SKM-1 (cell line): ENCODE data around the gene SHPK.

Source experiments
- DNase-seq: peaks from one replicate; lab custom pipeline; 2025; ENCODE audit not compliant: unreplicated experiment; lab: John Stamatoyannopoulos, UW

SHPK gene

DNA sequence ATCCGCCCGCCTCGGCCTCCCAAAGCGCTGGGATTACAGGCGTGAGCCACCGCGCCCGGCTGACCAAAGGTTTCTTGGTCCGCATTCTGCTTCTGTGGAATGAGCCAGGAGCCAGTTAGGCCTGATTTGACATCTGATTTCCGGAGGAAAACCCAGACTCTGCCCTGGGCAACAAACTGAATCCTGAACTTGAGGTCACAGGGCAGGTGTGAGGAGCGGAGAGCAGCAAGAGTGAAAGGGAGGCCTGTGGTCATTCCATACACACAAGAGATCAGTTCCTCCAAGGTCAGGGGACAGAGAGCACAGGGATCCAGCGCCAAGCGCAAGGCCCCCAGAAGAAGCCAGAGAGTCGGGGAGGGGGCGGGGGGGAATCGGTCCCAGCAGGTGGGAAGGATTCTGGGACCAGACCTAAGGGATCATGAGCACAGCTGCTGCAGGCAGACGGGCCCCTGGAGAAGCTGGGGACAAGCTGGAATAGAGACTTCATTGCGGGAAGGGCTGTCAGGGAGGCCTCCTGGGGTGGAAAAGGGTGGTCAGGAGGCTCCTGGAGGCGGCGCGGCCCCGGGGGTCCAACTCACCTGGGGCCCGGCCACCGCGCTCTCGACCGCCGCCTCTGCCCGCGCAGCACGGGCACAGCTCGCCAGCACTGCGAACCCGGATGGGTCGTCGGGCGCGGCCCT is 436 bp downstream of the SHPK start:
- DNase-seq = no peak

DNA sequence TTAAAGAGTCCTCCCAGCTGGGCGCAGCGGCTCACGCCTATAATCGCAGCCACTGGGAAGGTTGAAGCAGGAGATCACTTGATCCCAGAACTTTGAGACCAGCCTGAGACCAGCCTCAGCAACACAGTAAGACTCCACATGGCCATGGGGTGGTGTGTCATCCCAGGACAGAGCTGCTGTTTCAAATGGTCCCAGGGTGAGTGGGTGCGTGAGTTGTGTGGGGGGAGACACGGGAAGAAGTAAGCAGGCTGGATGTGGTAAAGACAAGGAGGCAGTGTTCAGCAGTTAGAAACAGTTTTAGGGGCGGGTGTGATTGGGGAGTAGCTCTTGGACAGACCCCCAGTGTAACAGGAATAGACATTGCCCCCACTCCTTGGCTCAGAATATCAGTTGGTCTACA is 3.8 kb downstream of the SHPK start:
- DNase-seq = no peak

DNA sequence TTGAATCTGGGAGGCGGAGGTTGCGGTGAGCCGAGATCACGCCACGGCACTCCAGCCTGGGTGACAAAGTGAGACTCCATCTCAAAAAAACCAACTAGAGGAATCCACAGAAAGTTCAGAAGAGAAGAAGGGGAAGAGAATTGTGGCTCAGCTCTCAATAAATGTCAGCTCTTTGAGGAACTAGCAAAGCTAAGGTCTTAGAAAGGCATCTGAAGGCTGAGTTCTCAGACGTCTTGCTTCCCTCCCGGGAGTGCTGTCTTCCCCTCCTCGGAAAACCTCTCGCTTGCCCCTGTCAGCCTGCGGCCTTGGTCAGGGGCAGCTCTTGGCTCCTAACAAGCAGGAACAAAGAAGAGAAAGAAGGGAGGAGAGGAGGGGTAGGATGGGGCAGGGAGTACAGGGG is 5.3 kb downstream of the SHPK start:
- DNase-seq = no peak

DNA sequence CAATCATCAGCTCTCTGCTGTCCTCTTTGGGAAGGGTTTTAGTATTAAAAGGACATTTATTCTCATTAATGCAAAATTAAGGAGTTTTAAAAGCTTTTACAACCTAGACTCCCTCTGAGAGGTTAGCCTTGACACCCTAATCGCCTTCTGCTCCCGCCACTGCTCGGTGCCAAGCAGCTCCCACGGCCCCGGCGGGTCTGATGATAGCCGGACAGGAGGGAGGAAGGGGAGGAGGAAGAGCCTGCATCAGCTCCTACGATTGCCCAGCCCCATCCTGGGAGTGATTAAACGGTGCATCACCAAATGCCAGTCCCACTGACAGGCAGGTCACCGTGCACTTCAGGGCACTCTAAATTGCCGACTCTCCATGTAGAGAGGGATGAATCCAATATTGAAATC is 8.3 kb downstream of the SHPK start:
- DNase-seq = no peak

DNA sequence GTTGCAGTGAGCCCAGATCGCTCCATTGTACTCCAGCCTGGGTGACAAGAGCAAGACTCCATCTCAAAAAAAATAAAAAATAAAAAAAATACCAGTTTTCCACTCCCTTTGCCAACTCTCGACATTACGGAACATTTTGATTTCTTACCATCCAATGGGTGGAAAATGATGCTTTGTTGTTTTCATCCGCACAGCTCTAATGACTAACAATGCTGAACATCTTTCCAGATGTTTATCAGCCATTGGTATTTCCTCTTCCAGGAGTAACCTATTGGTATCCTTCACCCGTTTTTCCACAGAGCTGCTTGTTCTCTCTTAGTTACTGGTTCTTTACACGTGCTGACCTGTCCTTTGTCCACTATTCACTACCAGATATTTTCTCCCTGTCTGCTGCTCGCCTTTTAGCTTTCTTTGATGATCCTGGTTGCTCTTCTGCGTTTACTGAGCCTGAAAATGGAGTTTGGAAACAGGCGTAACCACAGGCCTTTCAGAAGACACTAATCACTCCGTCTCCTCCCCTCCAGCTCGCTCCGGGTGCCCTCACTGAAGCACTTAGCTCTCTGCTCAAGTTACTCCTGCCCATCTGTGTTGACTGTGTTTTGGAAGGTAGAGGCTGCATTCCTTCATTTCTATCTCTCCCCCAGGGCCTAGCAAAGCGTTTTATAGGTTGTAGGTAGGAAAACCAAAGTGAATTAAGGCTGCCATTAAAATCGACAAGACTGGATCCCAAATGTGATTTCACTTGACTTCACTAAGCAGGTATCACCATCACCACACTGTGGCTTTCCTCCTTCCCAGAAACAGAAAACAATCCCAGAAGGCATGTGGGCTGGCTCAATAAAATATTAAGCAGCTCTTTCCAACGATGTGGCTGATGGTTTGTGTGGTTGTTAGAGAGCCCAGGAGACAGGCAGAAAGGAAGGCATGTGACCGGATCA is 8.9 kb downstream of the SHPK start:
- DNase-seq = no peak

DNA sequence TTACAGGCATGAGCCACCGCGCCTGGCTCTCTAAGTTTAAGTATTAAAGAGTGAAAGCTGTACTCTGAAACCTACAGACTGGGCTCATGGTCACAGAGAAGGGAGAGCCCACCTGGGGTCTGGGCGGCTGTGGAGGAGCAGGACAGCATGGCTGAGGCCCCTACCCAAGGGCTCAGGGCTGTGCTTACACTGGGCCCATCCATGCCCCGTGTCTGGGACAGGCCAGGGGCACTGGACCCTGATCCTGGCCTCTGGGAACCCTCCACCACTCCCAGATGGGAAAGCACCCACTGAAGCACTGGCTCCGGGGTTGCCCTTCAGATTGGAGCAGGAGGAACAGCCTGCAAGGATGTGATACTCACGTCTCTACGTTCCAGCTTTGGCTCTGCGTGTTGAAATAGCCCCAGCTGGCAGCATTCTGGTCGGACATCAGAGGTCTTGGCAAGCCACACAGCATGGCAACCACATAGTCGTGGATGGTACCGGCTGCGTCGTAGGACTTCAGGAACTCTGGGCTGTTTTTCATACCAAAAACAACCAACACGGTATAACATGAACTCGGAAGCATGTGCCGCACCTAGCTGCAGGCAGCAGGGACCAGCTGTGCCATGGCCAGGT is 13.0 kb downstream of the SHPK start:
- DNase-seq = no peak

DNA sequence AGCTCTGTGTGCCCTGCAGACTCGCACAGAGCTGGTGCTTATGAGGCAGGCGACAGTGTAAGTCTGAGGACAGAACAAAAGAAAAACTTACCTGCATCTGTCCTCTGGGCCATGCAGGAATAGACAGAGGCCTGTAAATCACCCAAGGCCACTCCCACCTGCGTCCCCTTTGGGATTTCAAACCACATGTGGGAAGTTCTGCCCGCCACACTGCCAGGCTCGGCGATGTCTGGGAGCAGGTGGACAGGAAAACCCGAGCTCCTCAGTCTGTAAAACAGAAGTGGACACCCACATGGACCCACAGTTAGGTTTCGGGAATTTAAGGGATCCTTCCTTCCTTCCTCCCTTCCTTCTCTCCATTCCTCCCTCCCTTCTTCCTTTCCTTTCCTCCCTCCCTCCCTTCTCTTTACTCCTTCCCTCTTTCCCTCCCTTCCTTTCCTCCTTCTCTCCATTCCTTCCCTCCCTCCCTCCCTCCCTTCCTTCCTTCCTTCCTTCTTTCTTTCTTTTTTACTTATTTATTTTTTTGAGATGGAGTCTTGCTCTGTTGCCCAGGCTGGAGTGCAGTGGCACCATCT is 14.8 kb downstream of the SHPK start:
- no peak for DNase-seq

DNA sequence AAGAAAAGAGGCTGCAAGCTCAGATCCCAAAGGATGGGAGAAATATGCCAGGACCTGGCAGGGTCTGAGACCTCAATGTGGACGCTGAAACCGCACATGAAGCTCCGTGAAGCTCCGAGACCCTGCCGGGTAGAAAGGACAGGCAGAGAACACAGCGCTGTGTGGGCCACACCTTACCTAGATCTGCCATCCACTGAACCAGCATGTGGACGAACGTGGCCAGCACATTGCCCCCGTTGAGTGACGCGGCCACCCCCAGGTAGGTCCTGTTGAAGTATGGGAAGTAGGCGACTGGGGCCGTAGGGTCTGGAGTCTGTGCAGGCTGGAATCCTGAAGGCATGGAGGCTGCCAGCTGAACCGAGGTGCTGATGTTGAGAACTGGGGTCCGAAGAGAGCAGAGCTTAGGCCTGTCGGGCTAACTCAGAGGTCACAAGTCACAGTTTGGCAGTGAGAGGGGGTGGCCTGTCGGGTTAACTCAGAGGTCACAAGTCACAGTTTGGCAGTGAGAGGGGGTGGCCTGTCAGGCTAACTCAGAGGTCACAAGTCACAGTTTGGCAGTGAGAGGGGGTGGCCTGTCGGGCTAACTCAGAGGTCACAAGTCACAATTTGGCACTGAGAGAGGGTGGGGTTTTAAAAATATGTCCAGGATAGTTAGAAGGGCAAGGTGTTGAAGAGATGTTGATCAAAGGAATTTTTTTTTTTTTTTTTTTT is 20.7 kb downstream of the SHPK start:
- DNase-seq = no peak

DNA sequence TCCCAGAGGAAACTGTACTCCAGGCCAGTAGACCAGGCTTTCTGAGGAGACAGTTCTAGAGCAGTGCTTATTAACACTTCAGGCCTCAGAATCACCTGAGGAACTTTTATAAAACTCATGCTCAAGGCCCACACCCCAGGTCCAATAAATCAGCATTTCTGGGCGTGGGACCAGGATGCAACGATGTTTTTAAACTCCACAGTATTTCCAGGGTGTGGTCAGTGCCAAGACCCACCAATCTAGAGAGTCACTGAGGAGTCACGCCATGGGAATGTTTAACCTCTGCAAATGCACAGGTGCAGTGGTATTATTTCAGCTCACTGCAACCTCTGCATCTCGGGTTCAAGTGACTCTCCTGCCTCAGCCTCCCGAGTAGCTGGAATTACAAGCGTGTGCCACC is 22.9 kb downstream of the SHPK start:
- DNase-seq = no peak

DNA sequence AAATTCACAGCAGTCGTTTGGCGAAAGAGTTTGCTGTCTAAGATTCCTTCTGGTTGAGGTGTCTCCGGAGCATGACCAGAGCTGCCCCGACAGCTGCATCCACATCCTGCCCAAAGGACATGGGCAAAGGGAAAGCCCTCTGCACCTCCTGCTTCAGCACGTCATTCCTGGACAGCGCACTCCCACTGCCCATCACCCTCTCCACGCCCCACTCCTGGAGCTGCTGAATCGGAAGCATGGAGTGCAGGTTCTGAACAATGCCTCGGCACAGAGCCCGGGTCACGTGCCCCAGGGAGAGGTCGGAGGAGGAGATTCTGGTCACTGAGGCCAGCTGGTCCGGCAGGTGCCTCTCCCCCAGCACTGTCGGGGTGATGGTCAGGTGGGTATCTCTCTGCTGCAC is 25.5 kb downstream of the SHPK start:
- no peak for DNase-seq

DNA sequence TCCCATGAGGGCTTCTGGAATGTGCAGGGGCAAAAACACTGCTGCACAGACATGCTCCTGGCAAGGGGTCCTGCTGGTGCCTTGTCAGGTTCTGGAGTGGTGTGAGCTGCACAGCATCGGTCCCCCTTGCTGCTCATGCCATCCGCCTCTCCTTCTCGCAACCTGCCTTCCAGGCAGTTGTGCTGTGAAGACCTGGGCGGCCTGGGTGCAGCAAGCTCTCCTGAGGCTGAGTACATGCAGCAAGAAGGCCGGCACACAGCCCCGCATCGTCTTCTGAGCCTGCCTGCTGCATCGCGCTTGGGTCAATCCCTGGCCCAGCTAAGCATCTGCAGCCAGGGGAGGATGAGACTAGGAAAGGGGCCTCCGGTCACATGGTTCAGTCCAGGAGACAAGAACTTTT is 26.4 kb downstream of the SHPK start:
- no peak for DNase-seq

DNA sequence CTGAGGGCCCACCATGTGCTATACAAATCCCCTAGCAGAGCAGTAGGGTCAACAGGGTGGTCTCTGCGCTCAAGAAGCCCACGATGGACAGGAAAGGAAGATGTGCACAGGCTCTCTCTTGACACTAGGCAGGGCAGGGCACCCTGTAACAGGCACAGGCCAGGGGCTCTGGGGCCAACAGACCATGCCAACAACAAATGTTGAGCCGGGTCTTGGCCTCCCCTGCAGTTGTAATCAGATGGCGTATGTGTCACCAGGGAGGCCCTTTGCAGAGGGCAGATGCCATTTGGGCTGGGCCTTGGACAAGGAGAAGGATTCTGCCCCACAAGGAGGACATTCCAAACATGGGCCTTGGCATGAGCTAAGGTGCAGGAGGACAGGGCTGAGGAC is 32.2 kb downstream of the SHPK start:
- DNase-seq = no peak

DNA sequence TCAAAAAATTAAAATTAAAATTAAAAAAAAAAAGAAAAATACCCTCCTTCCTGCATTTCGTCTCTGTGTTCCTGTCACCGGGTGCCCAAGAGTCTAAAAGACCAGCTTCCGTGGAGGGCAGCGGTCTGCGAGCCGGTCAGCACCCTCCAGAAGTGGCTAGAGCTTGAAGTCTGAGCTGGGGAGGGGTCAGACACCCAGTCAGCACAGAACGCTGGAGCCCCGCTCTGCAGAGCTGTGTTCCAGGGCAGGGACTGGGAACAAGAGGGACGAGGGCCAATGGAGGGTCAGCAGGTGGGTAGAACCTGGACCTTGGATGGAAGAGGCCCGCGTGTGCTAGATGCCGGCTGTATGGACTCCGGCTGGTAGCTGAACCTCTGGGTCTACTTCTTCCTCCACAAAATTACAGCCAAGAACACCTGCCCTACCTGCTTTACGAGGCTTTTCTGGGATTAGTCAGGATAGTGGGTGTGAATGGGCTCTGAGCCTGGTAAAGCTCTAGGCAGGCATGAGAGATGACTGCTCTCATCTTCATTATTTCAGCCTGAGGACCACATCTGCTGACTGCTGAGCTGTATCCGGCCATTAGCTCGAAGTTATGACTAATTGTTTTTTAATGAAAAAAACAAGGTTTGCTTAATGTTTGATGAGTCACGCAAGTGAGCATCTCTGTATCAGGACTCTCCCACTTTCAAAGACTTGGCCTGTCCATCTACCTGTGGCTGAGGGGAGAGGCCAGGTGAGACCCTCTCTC is 32.8 kb downstream of the SHPK start:
- DNase-seq = no peak

DNA sequence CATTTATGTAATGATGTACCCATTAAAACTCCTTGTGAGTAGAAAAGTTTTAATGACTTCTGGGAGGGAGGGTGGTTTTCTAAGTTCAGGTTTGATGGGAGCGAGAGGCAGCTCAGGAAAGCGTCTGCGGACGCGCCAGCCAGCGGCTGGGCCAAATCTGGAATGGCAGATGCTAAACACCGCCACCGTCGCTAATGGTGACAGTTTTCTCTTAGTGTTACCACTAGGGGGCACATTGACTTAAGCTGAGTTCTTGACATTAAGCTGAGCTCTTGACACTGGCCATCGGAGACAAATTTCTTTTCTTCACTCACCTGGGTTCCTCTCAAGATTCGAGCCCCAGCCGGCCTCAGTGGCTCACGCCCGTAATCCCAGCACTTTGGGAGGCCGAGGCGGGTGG is 33.6 kb downstream of the SHPK start:
- no peak for DNase-seq

DNA sequence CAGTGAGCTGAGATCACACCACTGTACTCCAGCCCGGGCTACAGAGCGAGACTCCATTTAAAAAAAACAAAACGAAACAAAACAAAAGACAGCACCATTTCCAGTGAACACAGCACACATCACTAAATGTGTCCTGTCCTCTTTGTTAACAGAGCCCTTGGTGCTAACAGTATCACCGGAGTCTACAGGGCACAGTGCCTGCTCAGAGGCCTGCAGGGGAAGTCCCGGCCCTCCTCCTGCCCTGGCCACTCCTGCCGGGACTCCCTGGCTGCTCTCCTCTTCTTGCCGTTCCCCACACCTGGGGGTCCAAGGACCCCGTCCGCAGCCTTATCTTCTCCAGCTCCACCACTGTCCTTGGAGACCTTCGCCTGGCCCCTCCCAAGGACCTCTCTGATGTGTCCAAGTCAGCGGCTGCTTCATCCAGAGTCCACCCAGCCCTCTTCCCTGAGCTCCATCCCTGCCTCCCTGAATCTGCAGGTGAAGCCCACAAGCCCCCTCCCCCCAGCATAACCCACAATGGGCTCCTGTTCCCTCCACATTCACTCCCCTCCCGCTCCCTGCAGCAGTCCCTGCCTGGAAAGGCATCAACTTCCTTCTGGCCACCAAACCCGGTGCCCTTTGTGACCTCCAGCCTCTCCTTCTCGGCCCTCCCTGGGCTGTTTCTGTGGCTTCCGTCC is 35.4 kb downstream of the SHPK start:
- DNase-seq = no peak

DNA sequence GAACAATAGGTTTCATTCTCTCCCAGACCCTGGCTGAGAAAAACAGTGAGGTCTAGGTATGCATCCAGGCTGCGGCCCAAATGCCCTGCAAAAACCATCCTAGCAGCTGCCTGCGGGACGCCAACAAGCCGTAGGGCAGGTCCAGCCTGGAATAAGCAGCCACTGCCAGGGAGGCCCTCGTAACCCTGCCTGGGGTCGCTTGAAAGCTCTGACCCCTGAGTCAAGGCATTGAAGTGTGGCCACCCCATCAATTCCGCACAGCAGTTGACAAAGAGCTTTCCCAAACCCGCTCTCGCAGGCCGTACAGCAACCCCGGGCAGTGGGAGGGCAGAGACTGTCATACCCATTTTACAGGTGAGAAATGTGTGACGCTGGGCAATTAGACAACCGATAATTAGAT is 38.0 kb downstream of the SHPK start:
- no peak for DNase-seq

DNA sequence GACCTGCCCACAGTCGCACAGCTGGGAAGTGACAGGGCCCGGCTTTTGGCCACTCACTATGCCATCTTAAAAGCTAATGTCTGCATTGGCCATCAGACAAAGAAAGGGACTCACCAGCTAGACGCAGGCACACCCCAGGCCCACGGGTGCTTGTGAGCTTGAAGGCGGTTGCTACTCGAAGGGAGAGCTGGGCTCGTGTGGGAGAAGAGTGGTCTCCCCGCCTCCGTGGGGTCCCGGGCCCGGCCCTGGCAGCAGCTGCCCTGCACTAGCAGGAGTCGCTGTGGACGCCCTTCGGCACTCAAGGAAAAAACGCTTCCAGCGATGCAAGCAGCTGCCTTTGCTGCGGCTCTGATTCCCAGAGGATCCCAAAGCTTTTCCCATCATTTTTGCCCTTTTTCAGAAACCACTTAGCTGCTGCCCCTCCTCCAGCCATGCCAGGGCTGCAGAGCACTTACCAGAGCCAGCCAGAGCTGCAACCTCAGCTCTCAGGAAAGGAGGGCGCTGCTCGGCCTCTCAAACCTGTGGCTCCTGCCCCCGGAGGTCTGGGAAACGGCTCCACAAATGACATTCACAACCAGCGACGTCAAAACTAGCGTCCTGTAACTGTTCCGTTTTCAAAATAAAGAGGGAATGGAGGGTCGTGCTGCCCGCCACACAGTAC is 39.1 kb downstream of the SHPK start:
- no peak for DNase-seq

DNA sequence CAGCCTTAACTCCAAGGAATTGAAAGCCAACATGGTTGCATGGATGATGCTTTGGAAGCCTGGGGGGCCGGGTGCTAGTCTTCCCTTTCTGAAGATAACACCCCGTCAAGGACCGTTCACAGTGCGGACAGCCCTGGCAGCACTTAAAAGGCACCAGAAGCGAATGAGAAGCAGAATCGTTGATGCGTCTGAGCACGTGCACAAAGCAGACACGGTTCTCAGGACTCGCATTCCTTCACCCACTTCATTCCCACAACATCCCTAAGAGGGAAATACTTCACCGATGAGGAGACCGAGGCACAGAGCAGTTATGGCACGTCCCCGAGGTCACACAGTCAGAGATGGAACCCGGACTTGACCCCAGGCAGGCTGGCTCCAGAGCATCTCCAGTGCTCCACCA is 41.1 kb downstream of the SHPK start:
- no peak for DNase-seq

DNA sequence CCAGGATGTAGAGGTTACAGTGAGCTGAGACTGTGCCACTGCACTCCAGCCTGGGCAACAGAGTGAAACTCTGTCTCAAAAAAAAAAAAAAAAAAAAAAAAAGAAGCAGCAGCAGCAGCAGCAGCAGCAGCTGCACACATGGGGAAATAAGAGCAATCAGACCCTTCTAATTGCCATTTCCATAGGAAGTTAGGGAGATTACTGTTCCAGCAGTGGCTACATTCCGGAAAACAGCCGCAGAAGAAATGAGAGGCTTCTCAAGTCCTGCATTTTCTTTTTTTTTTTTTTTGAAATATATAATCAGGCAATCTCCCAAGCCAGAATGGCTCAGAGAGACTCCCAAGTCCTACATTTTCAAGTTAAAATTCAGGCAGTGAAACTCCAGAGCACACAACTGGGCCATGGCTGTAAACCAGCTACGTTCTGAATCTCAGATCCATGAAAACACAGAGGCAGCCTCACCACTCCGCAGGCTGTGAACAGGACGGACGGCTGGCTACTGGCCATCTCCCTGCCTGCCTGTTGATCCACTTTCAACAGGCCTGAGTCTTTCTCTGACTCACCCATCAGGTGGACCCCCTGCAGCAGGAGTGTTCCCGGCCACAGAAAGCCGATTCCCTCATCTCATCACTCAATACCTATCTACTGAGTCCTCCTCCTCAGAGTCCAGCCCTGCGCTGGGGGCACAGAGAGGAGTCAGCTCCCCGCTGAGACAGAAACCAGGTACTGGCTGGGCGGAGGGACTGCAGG is 41.8 kb downstream of the SHPK start:
- no peak for DNase-seq
